Measurements from ENCODE around the gene ATP5F1D. TPM values are rescaled to one million over a fixed set of nuclear protein-coding genes. Genes with fewer than 3 reads are reported as not detected.
"Not testable (repeated sequence)": the region's sequence is repeated elsewhere in the genome, so short reads cannot be mapped to it uniquely, and the experiment has no call there.

ATP5F1D gene
- total RNA-seq, 2 experiments from 2014 or later, result 175 to 177 TPM

GRCh38 chr19:1246265-1247087 is 4.9 kb downstream of the ATP5F1D start:
- not testable (repeated sequence) for H3K36me3 Mint-ChIP-seq, H3K9me3 Mint-ChIP-seq, H3K4me1 Mint-ChIP-seq, DNase-seq, H3K4me3 Mint-ChIP-seq, H3K27ac Mint-ChIP-seq, H3K27me3 Mint-ChIP-seq

- H3K27me3 Mint-ChIP-seq, result no peaks in the 10 kb centered on the region
- H3K36me3 Mint-ChIP-seq, result peaks cover 8% of the 10 kb centered on the region
- peaks cover 10% of the 10 kb centered on the region for H3K4me1 Mint-ChIP-seq
- no peak overlapping the region for H3K27ac Mint-ChIP-seq
- no peak overlapping the region for H3K4me3 Mint-ChIP-seq
- H3K9me3 Mint-ChIP-seq, result no peaks in the 10 kb centered on the region
- no peak for DNase-seq
These were observed 6.2 kb downstream of the ATP5F1D start for GRCh38 chr19:1247748-1248138.

DNA sequence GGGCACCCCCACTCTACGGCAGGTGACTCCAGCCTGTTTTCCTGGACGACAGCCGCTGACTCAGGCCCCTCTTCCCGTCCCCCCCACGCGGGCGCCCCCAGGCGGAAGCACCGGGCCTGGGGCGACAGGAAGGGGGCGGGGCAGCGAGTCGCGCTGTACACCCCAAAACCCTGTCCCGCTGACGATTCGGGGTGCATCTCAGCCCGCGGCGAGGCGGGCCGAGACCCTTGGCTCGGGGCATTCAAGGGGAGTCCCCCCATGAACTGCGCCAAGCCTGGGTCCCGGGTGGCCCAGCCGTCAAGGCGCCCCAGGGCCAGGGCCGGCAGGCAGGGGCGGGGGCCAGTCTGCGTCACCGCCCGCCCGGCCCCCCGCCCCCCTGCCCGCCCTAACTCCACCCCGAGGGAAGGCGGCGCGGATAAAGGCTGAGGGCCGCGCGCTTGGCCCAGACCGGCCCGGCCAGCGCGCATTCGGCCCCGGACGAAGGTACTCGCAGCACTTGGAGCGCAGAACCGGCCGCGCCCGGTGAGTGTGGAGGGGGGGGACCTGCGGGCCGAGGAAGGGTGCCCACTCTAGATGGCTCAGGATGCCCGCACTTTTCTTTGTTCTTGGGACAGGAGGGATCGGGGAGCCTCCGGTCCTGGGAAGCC is 6.7 kb downstream of the ATP5F1D start, which contains the start of gene MIDN:
Gene MIDN, plus strand, starts transcription at position 445 of the 647 bp plus-strand sequence. CDS start 1,714 bp downstream, outside the sequence.
- peak; percentile 79 for DNase-seq
- Mint-ChIP-seq H3K4me3 (peak within 1 kb of the TSS; percentile 81), H3K4me1 (peaks cover 6% of the 10 kb centered on the region), H3K27ac (peak within 1 kb of the TSS; percentile 80), H3K9me3 (no peaks in the 10 kb centered on the region), H3K36me3 (peaks cover 9% of the 10 kb centered on the region), H3K27me3 (no peaks in the 10 kb centered on the region)

DNA sequence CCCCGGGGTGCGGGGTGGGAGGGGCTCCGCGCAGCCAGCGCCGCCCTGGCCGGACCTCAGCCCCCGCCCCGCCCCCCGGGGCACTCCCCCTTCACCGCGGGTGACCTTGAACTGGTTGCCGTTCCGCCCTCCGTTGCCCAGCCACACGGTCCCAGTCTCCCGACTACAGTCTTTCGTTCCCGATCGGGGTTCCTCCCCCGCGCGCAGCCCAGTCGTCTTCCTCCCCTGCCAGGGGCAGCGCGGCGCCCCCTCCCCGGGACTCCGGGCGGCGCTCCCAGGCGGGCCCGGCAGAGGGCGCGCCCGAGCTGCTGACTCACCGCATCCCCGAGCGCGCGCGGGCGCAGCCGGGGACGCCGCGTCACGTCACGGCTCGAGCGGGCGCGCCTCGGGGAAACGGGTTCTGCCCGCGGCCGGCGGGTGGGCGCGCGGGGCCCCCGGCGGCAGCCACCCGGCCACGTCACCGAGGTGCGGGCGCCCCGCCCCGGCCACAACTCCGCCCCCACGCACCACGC is 7.3 kb downstream of the ATP5F1D start:
- Mint-ChIP-seq H3K27ac (peak overlapping the region; percentile 80), H3K36me3 (peaks cover 13% of the 10 kb centered on the region), H3K4me1 (peaks cover 7% of the 10 kb centered on the region), H3K4me3 (peak overlapping the region; percentile 81), H3K27me3 (no peaks in the 10 kb centered on the region), H3K9me3 (no peaks in the 10 kb centered on the region)
- peak; percentile 87 for DNase-seq

DNA sequence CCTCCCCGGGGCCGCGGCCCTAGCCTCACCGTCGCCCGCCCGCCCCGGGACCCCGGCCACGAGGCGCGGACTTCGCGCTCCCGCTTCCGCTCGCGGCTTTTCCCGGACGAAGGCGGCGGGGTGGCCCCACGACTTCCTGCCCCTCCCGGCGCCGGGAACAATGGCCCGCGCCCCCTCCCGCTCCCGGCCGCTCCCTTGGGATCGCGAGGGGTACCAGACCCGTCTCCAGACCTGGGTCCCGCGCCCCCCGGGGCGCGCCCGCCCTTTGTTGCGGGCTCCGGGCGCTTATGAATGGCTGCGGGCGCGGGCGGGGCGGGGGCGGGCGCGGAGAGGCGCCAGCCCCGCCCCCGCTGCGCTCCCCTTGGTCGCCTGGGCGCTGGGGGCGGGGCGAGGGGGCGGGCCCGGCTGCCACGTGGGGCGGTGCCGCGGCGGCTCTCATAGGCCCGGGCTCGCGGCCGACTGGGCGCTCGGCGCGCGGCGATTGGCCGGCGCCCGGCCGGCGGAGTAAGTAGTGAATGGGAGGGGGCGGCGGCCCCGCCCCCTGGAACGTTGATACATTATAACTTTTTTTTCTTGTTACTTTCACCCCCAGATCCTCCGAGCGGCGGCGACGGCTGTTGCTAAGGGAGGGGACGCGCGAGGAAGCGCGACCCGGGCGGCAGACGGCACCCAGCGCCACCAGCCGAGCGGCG is 7.9 kb downstream of the ATP5F1D start:
- Mint-ChIP-seq H3K36me3 (peaks cover 13% of the 10 kb centered on the region), H3K4me1 (peaks cover 7% of the 10 kb centered on the region), H3K27me3 (no peaks in the 10 kb centered on the region), H3K27ac (peak overlapping the region; percentile 67), H3K9me3 (no peaks in the 10 kb centered on the region), H3K4me3 (peak overlapping the region; percentile 77)
- DNase-seq, result peak; percentile 95

GRCh38 chr19:1249990-1250436 is 8.5 kb downstream of the ATP5F1D start:
- H3K36me3 Mint-ChIP-seq, result peaks cover 16% of the 10 kb centered on the region
- DNase-seq, result no peak
- H3K9me3 Mint-ChIP-seq, result no peaks in the 10 kb centered on the region
- peak overlapping the region; percentile 67 for H3K27ac Mint-ChIP-seq
- peak overlapping the region; percentile 77 for H3K4me3 Mint-ChIP-seq
- H3K4me1 Mint-ChIP-seq, result peaks cover 9% of the 10 kb centered on the region
- no peaks in the 10 kb centered on the region for H3K27me3 Mint-ChIP-seq

GRCh38 chr19:1250437-1251260 is 9.1 kb downstream of the ATP5F1D start:
- H3K9me3 Mint-ChIP-seq, result no peaks in the 10 kb centered on the region
- peak overlapping the region; percentile 92 for H3K4me3 Mint-ChIP-seq
- peak overlapping the region; percentile 93 for H3K27ac Mint-ChIP-seq
- H3K4me1 Mint-ChIP-seq, result peaks cover 9% of the 10 kb centered on the region
- H3K27me3 Mint-ChIP-seq, result no peaks in the 10 kb centered on the region
- DNase-seq, result peak; percentile 57
- peaks cover 17% of the 10 kb centered on the region for H3K36me3 Mint-ChIP-seq

DNA sequence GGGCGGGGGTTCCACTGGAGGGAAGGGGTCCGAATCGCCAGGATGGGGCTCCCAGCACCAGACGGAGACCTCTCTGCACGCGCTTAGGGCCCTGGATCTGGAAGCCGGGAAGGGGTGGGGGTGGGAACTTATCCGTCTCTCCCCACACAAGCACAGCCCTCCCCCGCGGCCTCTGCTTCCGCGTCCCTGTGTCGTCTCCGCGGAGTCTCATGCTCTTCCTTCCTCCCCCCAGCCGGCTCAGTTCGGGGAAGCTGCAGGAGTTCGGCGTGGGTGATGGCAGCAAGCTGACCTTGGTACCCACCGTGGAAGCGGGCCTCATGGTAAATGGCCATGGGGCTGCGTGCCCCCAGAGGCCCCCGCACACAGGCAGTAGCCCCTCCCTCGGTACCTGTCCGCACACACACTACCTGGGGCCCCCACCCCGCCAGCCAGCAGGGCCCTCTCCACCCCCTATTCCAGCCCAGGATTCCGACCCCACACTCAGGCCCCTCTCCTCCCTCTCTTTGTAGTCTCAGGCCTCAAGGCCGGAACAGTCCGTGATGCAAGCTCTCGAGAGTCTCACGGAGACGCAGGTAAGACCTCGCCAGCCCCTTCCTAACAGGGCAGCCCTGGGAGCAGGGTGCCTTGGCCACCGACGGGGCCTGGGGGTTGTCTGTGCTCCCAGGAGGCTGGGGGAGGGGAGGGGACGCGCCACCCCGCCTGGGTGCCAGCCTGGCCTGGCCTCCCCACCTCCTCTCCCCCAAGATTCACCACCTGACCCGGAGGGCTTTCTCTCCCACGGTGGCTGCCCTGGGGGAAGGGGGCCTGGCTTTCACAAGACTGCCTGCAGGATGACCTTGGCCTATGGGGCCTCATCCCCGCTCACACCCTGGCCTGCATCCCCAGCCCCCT is 10.0 kb downstream of the ATP5F1D start:
- Mint-ChIP-seq H3K27ac (peak overlapping the region; percentile 93), H3K4me1 (peaks cover 9% of the 10 kb centered on the region), H3K9me3 (no peaks in the 10 kb centered on the region), H3K27me3 (no peaks in the 10 kb centered on the region), H3K4me3 (peak overlapping the region; percentile 92), H3K36me3 (peaks cover 17% of the 10 kb centered on the region)
- peak; percentile 73 for DNase-seq

GRCh38 chr19:1252221-1252820 is 10.8 kb downstream of the ATP5F1D start:
- Mint-ChIP-seq H3K36me3 (peaks cover 18% of the 10 kb centered on the region), H3K4me1 (peaks cover 10% of the 10 kb centered on the region), H3K27me3 (no peaks in the 10 kb centered on the region), H3K27ac (peak overlapping the region; percentile 93), H3K9me3 (no peaks in the 10 kb centered on the region), H3K4me3 (peak overlapping the region; percentile 92)
- DNase-seq, result peak; percentile 83

GRCh38 chr19:1252821-1253513 is 11.4 kb downstream of the ATP5F1D start:
- Mint-ChIP-seq H3K9me3 (no peaks in the 10 kb centered on the region), H3K36me3 (peaks cover 22% of the 10 kb centered on the region), H3K27me3 (no peaks in the 10 kb centered on the region), H3K27ac (peak overlapping the region; percentile 87), H3K4me3 (peak overlapping the region; percentile 92), H3K4me1 (peaks cover 15% of the 10 kb centered on the region)
- DNase-seq, result peak; percentile 80

- Mint-ChIP-seq H3K27me3 (no peaks in the 10 kb centered on the region), H3K9me3 (no peaks in the 10 kb centered on the region), H3K4me3 (peak overlapping the region; percentile 65), H3K27ac (peak overlapping the region; percentile 87), H3K36me3 (peaks cover 22% of the 10 kb centered on the region), H3K4me1 (peaks cover 21% of the 10 kb centered on the region)
- DNase-seq, result no peak
These were observed 12.0 kb downstream of the ATP5F1D start for GRCh38 chr19:1253514-1254080.

- Mint-ChIP-seq H3K9me3 (no peaks in the 10 kb centered on the region), H3K36me3 (peaks cover 23% of the 10 kb centered on the region), H3K27ac (no peak overlapping the region), H3K27me3 (no peaks in the 10 kb centered on the region), H3K4me1 (peaks cover 25% of the 10 kb centered on the region), H3K4me3 (no peak overlapping the region)
- no peak for DNase-seq
These were observed 12.6 kb downstream of the ATP5F1D start for GRCh38 chr19:1254081-1254527.

All from activated naive CD8-positive, alpha-beta T cell treated with anti-CD3 and anti-CD28 coated beads for 36 hours (primary cell).